ENCODE measurements around the gene PLCB2.

PLCB2 gene

DNA sequence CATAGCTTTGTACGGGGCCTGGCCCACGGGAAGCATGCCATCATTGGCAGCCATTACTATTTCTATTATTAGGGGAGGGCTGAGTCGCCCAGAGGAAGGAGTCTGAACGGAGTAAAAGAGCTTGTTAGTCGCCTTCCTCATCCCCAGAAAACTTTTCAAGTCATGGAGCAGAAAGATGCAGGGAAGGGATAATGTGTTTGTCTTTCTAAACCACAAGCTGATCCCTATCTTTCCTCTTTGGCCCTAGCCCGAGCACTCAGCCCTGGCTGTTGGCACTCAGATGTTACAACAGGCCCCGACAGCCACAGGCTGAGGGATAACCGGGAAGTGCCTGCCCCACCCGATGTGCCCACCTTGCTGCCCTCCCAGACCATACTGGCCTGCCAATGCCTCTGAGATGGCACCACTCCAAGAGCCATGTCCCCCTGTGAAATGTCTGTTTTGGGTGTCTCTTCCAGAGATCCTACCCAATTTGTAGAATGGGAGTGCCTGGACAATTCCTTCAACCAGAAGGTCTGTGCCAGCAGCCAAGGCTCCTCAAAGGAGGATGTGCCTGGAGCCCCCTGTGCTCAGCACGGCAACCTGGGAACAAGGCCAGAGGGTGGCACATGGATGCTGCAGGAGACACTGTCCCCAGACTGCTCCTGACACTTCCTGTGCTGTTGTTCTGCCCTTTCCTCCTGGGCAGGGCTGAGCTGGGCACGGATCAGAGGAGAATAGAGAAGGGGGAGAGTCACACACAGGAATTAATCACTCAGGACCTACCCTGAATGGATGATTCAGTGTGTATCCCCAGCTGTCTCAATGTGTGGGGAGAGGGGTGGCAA is 58.0 kb downstream of the PLCB2 start:
- peaks cover 0 to 19% of the 10 kb centered on the region in 2 donors for H3K27me3 ChIP-seq (ENCODE audit: control insufficient read depth in 1 of 2, insufficient read depth in 2 of 2, low read length in 2 of 2)
- H3K27ac ChIP-seq (ENCODE audit: low read depth, low read length) = no peak overlapping the region
- no peaks in the 10 kb centered on the region for H3K9me3 ChIP-seq (ENCODE audit: low read length)
- peaks cover 5% of the 10 kb centered on the region for H3K4me1 ChIP-seq (ENCODE audit: insufficient read depth, low read length)
- H3K4me3 ChIP-seq (ENCODE audit: low read depth in 1 of 2, low read length in 2 of 2) = no peak overlapping the region
- H3K9ac ChIP-seq (ENCODE audit: low read length) = no peak overlapping the region
- no peaks in the 10 kb centered on the region for H3K36me3 ChIP-seq (ENCODE audit: insufficient read depth, low read length)

DNA sequence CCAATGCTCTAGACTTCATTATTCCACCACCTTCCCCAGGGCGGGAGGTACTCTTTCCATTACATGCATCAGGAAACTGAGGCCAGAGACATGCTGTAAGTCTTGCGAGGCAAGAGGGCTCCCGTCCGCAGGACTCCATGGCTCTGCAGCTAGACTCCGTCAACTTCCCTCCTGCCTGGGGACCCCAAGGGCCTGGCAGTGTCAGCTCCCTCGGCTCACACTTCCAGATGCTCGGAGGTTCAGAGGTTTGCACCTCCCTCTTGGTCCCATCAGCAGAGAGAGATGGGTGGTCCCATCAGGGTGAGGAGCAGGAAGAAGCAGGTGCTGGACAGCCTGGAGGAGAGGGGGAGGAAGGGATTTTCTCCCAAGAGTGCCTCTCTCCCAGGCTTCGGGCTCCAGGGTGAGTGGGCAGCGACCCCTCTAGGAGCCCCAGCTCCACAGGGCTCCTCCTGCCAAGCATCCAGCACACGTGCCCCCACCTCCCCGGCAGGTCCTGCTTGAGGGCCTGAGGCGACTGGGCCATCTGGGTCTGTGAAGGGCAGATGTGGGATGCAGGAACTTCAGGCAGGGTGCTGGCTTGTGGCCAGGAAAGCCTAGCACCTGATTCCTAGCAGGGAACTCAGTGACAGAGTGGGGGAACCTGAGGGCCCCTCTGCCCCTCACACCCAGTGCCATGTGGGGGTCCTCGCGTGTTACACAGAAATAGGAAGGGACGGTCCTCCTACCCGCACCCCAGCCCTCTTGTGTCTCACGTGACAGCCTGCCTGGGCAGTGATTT is 59.5 kb downstream of the PLCB2 start:
- Histone ChIP-seq H3K9ac (ENCODE audit: low read length) (no peak overlapping the region), H3K4me1 (ENCODE audit: insufficient read depth, low read length) (peaks cover 3% of the 10 kb centered on the region), H3K27ac (ENCODE audit: low read depth, low read length) (no peak overlapping the region), H3K4me3 (ENCODE audit: low read depth in 1 of 2, low read length in 2 of 2) (no peak overlapping the region), H3K9me3 (ENCODE audit: low read length) (no peaks in the 10 kb centered on the region), H3K27me3 (ENCODE audit: control insufficient read depth in 1 of 2, insufficient read depth in 2 of 2, low read length in 2 of 2) (peaks cover 0 to 10% of the 10 kb centered on the region in 2 donors), H3K36me3 (ENCODE audit: insufficient read depth, low read length) (no peaks in the 10 kb centered on the region)

DNA sequence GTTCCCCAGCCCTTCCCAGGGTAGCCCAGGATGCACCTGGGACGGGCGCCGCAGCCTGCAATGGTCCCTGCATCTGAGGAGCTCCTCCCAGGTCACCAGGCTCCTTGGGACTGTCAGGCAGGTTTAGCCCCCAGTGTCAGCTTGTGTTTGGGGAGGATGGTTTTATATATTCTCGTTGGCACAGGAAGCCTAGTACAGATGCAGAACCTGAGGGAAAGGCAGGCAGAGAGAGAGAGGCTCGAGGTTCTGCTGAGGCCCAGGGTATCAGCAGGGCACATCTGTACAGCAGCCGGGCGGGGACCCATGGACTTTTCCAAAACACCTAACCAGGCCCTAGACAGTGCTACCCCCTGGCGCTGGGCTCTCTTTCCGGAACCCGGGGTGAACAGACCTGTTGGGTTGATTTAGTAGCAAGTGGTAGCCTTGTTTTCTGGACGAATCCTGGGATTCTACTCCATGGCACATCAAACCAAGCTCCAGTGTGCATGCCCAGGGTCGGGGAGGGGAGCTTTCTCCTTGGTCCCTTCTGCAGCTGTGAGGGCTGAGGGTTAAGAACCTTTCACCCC is 60.2 kb downstream of the PLCB2 start:
- Histone ChIP-seq H3K27me3 (ENCODE audit: control insufficient read depth in 1 of 2, insufficient read depth in 2 of 2, low read length in 2 of 2) (peaks cover 0 to 6% of the 10 kb centered on the region in 2 donors), H3K27ac (ENCODE audit: low read depth, low read length) (no peak overlapping the region), H3K4me3 (ENCODE audit: low read depth in 1 of 2, low read length in 2 of 2) (no peak overlapping the region), H3K9ac (ENCODE audit: low read length) (no peak overlapping the region), H3K4me1 (ENCODE audit: insufficient read depth, low read length) (no peaks in the 10 kb centered on the region), H3K9me3 (ENCODE audit: low read length) (no peaks in the 10 kb centered on the region), H3K36me3 (ENCODE audit: insufficient read depth, low read length) (no peaks in the 10 kb centered on the region)

DNA sequence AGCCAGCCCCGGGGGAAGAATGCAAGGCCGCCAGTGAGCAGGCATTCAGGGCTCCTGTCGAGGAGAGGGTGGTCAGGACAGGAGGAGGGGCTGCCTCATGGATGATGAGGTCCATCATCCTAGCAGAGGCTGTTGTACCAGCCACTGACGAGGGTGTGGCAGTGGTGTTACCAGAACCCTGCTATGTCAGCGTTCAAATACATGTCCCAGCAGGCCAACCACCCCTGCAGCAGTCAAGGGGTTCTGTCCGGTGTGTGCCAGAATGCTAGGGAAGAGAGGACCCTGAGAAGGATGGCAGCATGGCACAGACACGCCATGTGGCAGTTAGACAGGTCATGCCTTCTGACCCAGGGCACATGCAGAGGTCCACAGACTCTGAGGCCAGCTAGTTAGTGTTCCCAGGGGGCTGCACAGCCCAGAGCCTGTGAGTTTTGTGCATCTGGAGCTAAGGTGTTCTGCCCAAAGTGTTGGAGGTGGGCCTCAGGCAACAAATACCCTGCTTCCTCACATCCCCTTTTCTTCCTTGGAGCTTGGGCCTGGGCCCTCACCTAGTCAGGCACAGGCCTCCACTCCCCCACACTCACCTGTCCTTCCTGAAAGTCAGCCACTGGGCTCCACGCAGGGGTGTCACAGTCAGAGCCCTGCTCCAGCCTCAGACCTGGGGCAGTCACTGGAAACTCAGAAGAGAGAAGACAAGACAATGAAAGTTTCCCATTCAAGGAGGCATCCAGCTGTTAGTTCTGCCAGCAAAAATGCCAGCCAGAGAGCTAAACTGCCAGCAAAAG is 61.0 kb downstream of the PLCB2 start:
- no peaks in the 10 kb centered on the region for H3K36me3 ChIP-seq (ENCODE audit: insufficient read depth, low read length)
- H3K4me3 ChIP-seq (ENCODE audit: low read depth in 1 of 2, low read length in 2 of 2) = no peak overlapping the region
- no peak overlapping the region for H3K27ac ChIP-seq (ENCODE audit: low read depth, low read length)
- H3K9ac ChIP-seq (ENCODE audit: low read length) = no peak overlapping the region
- H3K4me1 ChIP-seq (ENCODE audit: insufficient read depth, low read length) = no peaks in the 10 kb centered on the region
- no peaks in the 10 kb centered on the region for H3K9me3 ChIP-seq (ENCODE audit: low read length)
- H3K27me3 ChIP-seq (ENCODE audit: control insufficient read depth in 1 of 2, insufficient read depth in 2 of 2, low read length in 2 of 2) = no peaks in the 10 kb centered on the region

DNA sequence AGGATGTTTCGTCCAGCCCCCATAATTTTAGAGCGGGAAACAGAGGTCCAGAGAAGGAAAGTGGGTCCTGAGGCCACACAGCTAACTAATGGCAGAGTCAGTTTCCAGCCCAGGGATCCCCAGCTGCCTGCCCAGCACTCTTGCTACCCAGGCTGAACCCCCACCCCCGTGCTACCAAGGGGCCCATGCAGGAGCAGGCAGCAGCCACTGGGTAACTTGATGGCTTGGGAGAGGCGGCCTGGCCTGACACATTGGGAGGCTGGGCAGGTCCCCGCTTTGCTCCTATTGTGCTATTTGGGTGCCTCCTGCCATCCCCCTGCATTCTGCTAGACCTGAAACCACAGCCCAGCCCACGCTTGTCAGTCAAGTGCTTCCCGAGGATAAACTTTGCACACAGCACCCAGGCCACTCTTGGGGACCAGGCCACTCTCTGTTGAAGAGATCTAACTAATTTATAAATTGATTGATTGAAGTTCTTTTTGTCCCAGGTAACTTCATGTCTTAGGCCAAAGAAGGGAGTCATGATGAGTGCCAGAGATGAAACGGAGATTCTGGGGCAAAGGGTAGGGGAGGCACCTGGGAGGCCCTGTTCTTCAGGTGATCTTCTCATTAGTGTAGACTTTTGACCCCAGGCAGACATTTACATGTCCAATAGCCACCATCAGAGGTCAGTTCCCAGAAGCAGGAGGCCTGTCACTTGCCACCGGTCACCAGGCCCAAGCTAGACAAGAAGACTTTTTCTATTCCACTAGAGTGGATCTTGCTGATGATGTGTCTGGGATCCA is 61.9 kb downstream of the PLCB2 start:
- Histone ChIP-seq H3K9me3 (ENCODE audit: low read length) (no peaks in the 10 kb centered on the region), H3K27ac (ENCODE audit: low read depth, low read length) (no peak overlapping the region), H3K36me3 (ENCODE audit: insufficient read depth, low read length) (no peaks in the 10 kb centered on the region), H3K4me3 (ENCODE audit: low read depth in 1 of 2, low read length in 2 of 2) (no peak overlapping the region), H3K27me3 (ENCODE audit: control insufficient read depth in 1 of 2, insufficient read depth in 2 of 2, low read length in 2 of 2) (peaks cover 0 to 3% of the 10 kb centered on the region in 2 donors), H3K4me1 (ENCODE audit: insufficient read depth, low read length) (no peaks in the 10 kb centered on the region), H3K9ac (ENCODE audit: low read length) (no peak overlapping the region)

GRCh38 chr15:40244961-40245523 is 62.7 kb downstream of the PLCB2 start:
- Histone ChIP-seq H3K9ac (ENCODE audit: low read length) (no peak overlapping the region), H3K9me3 (ENCODE audit: low read length) (no peaks in the 10 kb centered on the region), H3K36me3 (ENCODE audit: insufficient read depth, low read length) (no peaks in the 10 kb centered on the region), H3K4me1 (ENCODE audit: insufficient read depth, low read length) (no peaks in the 10 kb centered on the region), H3K27ac (ENCODE audit: low read depth, low read length) (no peak overlapping the region), H3K4me3 (ENCODE audit: low read depth in 1 of 2, low read length in 2 of 2) (no peak overlapping the region), H3K27me3 (ENCODE audit: control insufficient read depth in 1 of 2, insufficient read depth in 2 of 2, low read length in 2 of 2) (peaks cover 0 to 5% of the 10 kb centered on the region in 2 donors)

- Histone ChIP-seq H3K27me3 (ENCODE audit: control insufficient read depth in 1 of 2, insufficient read depth in 2 of 2, low read length in 2 of 2) (peaks cover 0 to 12% of the 10 kb centered on the region in 2 donors), H3K4me3 (ENCODE audit: low read depth in 1 of 2, low read length in 2 of 2) (no peak overlapping the region), H3K9ac (ENCODE audit: low read length) (no peak overlapping the region), H3K36me3 (ENCODE audit: insufficient read depth, low read length) (no peaks in the 10 kb centered on the region), H3K4me1 (ENCODE audit: insufficient read depth, low read length) (no peaks in the 10 kb centered on the region), H3K9me3 (ENCODE audit: low read length) (no peaks in the 10 kb centered on the region), H3K27ac (ENCODE audit: low read depth, low read length) (no peak overlapping the region)
Measured at GRCh38 chr15:40243126-40243810, 64.5 kb downstream of the PLCB2 start.

DNA sequence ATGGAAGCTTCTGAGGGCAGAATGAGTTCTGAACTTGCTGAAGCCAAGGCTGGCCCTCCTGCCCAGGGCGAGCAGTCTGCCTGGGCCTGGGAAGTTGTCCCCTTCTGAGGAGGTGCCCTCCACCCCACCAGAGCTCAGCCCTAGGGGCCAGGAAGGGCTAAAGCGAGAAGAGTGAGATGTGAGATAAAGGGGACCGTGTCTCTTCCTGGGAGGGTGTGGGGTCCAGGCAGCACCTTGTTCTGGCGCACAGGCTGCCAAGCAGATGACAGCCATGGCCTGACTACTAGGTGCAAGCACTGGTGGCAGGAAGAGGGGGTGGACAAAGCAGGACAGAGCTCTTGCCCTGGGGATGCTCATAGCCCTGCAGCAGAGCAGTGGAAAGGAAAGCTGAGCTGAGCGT is 65.1 kb downstream of the PLCB2 start:
- Histone ChIP-seq H3K4me1 (ENCODE audit: insufficient read depth, low read length) (no peaks in the 10 kb centered on the region), H3K4me3 (ENCODE audit: low read depth in 1 of 2, low read length in 2 of 2) (no peak overlapping the region), H3K27me3 (ENCODE audit: control insufficient read depth in 1 of 2, insufficient read depth in 2 of 2, low read length in 2 of 2) (peaks cover 0 to 12% of the 10 kb centered on the region in 2 donors), H3K9ac (ENCODE audit: low read length) (no peak overlapping the region), H3K27ac (ENCODE audit: low read depth, low read length) (no peak overlapping the region), H3K9me3 (ENCODE audit: low read length) (no peaks in the 10 kb centered on the region), H3K36me3 (ENCODE audit: insufficient read depth, low read length) (no peaks in the 10 kb centered on the region)

DNA sequence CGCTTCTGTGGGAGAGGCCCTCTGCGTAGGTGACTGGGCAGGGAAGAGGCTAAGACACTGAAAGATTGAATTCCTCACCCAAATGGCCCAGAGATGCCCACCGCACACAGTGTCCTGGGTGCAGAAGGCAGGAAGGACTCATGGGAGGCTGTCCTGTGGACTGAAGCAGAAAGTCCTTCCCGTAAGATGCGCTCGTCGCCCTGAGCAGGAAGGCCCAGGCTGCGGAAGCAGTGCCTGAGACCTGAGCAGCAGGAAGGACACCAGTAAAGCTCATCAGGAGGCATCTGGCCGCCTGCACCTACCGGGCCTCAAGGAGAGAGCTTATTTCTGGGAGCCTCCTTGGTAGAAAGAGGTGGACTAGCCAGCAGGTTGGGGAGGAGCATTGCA is 65.5 kb downstream of the PLCB2 start:
- Histone ChIP-seq H3K4me1 (ENCODE audit: insufficient read depth, low read length) (no peaks in the 10 kb centered on the region), H3K27ac (ENCODE audit: low read depth, low read length) (no peak overlapping the region), H3K4me3 (ENCODE audit: low read depth in 1 of 2, low read length in 2 of 2) (no peak overlapping the region), H3K36me3 (ENCODE audit: insufficient read depth, low read length) (no peaks in the 10 kb centered on the region), H3K9me3 (ENCODE audit: low read length) (no peaks in the 10 kb centered on the region), H3K27me3 (ENCODE audit: control insufficient read depth in 1 of 2, insufficient read depth in 2 of 2, low read length in 2 of 2) (peaks cover 0 to 12% of the 10 kb centered on the region in 2 donors), H3K9ac (ENCODE audit: low read length) (no peak overlapping the region)
